GM12873 (cell line): ENCODE results near the gene ESAM.

Experiments
- CTCF ChIP-seq: IDR thresholded peaks from 2 replicates; pipeline ENCODE4 v1.5.1; 2012; ENCODE audit warnings: low read depth, mild to moderate bottlenecking, moderate library complexity, low read length, control low read depth; ENCODE audit not compliant: insufficient read depth; ENCODE audit errors: missing control alignments

Gene ESAM

GRCh38 chr11:124801014-124801413 is 38.9 kb upstream of the ESAM start:
- TF ChIP-seq CTCF, result no peak

GRCh38 chr11:124800226-124800929 is 38.3 kb upstream of the ESAM start, which contains the start of gene MSANTD2:
TSS of gene MSANTD2 (minus strand) at chr11:124800406. CDS start at chr11:124800380, 26 bp downstream.
- no peak for TF ChIP-seq CTCF

GRCh38 chr11:124799348-124800225 is 37.5 kb upstream of the ESAM start:
- peak; percentile 9 for TF ChIP-seq CTCF

GRCh38 chr11:124798991-124799347 is 36.9 kb upstream of the ESAM start:
- TF ChIP-seq CTCF, result no peak

GRCh38 chr11:124796312-124796711 is 34.2 kb upstream of the ESAM start:
- TF ChIP-seq CTCF, result no peak

GRCh38 chr11:124793466-124794278 is 31.6 kb upstream of the ESAM start:
- peak; percentile 70 for TF ChIP-seq CTCF
